GM19438 (cell line): ENCODE measurements around the gene LYZL4.

Experiments
- ATAC-seq: cut with Tn5 transposase; IDR thresholded peaks from one replicate; pipeline ENCODE4 v1.9.1; 2021; ENCODE audit warnings: low read depth; ENCODE audit not compliant: unreplicated experiment

Gene LYZL4

DNA sequence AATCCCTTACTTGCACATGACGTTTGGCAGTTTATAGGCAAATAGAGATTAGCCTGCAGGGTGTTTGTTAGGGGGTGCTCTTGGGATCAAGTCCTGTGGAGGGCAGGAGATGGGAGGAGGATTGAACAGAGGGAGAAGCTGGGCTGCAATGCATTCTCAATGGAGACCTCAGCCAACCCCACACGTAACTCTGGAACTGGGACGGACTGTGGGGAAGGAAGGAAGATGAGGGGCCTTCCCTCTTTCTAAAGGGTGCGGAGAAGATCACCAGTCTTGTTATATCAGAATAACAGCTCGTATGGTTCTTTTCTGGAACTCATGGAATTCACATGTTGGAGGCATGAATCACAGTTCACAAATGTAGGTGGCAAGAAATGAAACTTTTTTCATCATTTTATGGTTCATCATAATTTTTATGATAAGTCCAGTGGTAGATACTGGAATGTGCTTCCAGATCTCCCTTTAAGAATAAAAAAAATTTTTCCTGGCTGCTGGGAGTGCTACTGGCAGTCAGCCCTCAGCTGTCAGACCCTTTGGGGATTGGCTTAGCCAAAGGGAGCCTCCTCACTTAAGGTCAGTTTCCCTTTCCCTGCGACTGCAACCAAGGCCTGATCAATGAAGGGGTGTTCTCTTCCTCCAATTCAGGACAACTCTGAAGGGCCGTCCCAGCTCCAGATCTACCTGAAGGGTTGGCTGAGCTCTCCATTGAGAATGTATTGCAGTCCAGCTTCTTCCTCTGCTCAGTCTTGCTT, 20.5 kb upstream of the LYZL4 start:
- no peak for ATAC-seq

- no peak for ATAC-seq
These were observed 18.4 kb upstream of the LYZL4 start for GRCh38 chr3:42428830-42429229.

DNA sequence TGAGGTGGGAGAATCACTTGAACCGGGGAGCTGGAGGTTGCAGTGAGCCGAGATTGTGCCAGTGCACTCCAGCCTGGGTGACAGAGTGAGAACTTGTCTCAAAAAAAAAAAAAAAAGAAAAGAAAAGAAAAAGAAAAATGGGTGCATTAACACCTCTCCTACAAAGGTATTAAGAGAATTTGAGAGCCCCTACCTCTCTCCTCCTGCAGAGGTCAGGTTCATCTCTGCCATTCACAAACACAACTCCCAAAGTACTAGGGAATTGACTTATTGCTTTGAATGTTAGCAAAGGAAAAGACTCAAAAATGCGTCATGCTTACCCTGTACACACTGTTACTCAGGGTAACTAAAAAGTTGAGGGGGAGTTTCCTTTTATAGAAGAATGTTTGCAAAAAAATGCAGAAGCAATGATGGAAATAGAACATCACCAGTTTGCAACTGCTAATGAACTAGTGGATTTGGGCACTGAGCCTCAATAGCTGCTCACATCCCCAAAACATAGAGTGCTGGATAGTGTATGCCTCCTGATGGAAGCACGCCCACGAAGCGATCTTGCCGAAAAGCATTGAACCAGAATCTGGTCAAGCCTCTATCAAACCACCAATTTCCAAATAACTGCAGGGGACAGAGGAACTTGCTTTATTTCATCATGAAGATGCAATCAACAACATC, 15.5 kb upstream of the LYZL4 start:
- no peak for ATAC-seq

DNA sequence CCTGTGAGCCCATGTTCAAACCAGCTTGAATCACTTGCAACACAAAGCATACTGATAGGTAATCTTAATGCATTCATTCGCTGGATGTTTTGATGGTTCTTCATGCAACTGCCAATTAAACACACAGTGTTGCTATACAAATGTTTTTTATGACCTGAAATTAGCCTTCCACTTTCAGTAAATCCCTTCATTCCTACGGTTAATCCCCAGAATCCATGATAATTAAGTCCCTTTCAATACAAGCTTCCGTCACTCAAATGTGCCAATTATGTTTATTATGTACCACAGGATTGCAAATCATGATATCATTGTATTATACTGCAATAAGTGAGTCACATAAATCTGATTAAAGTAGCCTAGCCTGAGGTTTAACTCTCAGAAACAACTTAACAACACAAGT, 14.5 kb upstream of the LYZL4 start:
- ATAC-seq: no peak

GRCh38 chr3:42421818-42422796, 11.7 kb upstream of the LYZL4 start:
- ATAC-seq: no peak

DNA sequence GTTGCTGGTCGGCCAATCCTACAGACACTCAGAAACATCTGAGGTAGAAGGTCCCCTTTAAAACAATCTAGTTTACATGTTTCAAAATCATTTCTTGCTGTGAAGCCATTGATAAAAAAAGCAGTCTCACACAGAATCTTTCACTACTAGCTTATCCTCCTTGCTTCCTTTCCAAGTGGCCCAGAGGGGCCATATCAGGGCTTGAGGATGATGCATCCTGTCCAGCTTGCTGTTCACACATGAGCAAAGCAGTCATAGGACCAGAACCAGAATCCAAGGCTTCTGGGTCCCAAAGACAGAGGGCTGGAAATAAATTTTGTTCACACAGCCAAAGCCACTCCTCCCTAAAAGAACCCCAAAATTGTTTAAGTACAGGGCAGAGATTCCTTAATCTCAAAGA, 9.2 kb upstream of the LYZL4 start:
- ATAC-seq: no peak

DNA sequence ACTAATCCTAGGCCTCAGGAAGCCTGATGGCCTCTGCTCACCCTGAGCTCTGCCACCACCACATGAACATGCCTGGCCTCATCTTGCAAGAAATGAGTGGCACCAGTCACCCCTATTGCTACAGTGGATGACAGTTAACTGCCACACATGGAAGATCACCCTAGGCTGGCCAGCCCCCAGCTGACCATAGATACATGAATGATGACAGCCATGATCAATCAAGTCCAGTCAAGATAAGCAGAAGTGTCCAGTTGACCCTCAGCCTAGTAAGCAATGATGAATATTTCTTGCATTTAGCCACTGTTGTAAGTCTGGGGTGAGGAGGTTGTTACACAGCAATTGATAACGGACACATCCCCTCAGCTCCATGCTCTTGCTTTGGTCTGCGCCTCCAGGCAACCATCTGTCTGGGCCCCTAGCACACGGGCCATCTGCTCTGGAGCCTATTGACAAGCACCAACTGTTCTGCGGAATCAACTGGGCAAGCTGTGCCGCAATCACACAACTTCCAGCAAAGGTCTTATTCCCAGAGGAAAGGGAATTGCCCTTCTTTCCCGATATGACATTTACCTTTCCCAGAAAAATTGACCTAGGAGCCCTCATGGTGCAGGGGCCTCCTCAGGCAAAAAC, 2.2 kb upstream of the LYZL4 start:
- ATAC-seq: no peak

DNA sequence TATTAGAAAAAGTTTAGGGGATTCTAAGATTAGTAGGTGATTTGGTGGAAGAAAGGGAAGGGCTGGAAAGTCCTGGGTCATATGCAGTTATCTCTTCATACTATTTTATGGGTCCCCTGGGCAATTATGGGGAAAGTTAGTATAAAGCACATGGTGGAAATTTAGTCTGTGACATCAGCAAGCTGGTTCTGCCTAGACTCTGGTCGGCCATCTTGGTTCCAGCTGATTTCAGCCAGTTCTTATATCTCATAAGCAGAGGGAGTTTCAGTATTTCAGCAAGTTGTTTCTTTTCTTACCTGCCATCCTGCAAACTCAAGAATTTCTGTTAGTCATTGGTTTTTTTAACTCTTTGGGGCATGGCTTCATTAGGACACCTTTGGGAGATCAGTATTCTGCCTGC, 1.0 kb upstream of the LYZL4 start:
- no peak for ATAC-seq

DNA sequence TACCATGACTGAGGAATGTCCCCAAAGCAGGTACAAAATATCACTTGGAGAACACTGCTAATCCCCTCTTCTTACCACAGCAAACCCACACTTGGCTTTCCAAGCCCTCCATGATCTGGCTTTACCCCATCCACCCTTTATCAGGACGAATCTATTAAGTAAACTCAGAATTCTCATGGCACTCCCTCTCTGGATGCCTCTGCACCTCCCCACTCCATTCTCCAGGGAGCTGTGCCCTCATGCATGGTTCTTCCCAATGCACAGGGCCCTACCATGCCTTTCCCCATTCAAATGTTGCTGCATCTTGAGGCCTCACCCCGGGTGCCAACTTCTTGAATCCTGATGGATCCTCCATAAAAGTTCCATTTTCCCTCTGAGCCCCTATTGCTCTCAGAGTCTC, 2.3 kb downstream of the LYZL4 start:
- no peak for ATAC-seq

DNA sequence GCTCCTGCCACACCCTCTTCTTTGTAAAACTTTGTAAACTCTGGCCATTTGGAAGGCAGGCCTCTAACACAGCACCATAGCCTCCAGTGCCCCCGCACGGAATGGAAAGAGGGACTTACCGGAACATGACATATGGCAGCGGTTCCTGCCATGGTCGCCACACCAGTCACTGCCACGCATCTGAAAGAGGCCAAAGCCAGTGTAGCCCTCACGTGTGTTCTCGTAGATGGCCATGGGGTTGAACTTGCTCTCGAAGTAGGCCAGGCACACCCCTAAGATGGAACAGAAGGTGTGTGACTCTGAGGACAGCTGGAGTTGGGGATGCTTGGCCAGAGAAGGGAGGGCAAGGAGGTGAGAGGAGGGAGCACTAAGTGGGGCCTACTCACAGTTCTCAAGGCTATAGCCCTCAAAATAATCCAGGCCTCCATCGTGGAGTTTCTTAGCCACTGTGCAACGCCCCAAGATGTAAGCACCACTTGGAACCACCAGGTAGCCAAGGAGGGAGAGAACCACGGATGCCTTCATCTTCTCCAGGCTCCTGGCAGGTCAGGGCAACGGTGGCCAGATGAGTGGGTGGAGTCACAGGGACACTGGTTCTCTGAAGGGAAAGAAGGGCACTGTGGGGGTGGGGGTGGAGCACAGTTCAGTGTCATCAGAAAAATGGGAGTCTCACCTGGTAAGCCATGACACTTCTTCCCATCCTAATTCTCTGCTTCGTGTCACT, 3.5 kb downstream of the LYZL4 start:
- ATAC-seq: no peak

DNA sequence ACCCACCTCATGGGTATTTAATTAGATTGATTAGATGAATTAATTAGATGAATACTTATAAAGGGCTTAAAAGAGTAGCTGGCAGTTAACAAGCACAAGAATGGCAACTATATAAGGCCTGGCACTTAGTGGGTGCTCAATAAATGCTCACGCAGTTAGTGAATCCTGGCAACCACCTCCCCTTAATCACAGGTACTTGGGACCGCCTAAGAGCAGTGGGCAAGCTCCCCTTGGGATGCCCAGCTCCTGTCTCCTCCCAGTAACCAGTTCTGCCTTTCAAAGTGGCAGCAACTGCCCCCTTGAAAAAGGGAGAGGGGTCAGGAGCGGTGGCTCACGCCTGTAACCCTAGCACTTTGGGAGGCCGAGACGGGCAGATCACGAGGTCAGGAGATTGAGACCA, 4.6 kb downstream of the LYZL4 start:
- no peak for ATAC-seq

DNA sequence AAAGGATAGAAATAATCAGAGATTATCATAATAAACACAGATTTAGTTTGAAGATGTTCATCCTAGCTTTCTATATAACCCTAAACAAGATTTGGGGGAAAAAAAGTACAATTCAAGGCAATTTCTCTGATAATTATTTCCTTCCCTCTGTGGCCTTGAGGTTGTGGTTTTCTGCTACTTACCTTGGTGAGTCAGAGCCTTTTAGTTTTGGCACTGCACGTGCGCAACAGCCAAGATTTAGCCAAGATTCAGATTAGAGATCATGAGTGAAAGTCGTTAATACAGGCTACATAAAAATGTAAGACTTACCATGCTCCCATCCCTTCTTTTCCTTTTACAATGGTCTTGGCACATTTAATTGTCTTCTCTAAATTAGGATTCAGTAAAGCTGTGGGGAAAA, 6.7 kb downstream of the LYZL4 start:
- ATAC-seq: no peak

DNA sequence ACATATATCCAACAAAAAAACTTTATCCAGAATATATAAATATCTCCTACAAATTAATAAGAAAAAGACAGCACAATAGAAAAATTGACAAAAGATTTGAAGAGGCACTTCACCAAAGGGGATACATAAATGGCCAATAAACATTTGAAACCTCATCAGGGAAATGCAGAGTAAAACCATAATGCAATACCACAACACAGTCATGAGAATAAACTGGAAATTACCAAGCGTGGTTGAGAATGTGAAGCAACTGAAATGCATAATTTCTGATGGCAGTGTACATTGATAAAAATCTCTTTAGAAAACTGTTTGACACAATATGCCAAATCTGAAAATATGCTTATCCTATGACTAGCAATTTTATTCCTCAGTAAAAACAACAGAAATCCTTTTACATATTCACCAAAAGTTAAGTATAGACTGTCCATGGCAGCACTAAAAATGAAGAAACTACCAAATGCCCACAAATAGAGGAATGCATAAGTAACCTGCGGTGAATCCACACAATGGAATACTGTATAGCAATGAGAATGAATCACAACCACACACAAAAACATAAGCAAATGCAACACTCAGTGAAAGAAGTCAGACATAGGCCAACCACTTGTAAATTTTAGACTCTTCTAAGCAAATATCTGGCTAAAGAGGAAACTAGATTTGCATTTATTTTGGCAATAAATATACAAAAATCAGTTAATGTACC, 7.9 kb downstream of the LYZL4 start:
- ATAC-seq: no peak

DNA sequence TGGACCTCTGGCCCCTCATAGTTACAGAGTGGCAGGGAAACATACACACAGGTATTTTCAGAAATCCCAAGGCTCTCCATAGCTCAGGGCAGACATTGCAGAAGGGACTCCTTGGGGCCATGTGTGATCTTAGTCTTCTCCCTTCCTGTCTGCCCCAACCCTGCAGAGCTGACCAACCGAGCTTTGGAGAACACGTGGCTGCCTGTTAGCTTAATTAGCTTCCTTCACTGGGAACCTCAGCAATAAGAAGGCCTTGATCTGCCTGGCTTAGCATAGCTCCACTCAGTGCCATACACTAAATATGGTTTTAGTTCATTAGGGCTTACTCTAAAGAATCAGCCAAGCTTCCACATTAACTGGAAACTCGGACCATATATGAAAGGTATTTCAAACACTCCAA, 12.3 kb downstream of the LYZL4 start:
- no peak for ATAC-seq

GRCh38 chr3:42397644-42398043, 12.8 kb downstream of the LYZL4 start:
- ATAC-seq: no peak

DNA sequence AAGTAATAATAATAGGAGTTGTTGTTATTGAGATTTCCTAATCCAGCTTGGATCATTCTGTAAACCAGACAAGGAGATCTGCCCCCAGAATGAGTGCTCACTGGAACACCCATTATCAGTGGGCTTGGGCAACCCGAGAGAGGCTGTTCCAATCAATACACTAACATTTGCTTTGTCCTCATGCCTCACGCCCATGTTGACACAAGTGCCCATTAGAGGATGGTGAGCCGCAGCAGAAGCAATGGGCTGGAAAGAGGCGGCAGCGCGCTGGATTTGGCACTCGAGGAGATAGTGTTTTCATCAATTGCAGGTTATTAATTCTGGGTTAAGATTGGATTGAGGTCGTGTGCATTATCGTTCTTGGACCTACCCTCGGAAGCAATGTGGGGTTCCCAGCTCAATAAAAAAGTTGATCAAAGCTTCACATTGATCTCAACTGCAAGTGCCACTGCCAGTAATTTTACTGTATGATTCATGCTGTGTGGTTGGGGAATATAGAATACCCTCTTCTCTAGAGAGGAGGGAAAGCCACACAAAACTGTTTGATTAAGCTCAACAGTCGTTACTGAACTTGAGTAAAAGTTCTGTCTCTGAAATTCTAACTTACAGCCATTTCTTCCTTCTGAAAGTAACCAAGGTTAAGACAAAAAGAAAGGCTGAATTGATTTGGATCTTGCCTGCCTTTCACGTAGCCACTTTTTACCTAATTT, 15.7 kb downstream of the LYZL4 start:
- ATAC-seq: no peak

GRCh38 chr3:42387802-42388651, 22.4 kb downstream of the LYZL4 start:
- ATAC-seq: no peak

- ATAC-seq: no peak
These were observed 28.8 kb downstream of the LYZL4 start for GRCh38 chr3:42381551-42382082.
